Endothelial cell of umbilical vein (primary cell): ENCODE measurements around the gene TRIM27.

Experiments
- EZH2 ChIP-seq: IDR thresholded peaks from 2 replicates; pipeline ENCODE4 v1.6.1; 2012; ENCODE audit warnings: borderline replicate concordance, low read depth, mild to moderate bottlenecking, moderate library complexity, low read length, inconsistent platforms; ENCODE audit not compliant: severe bottlenecking
- FOS ChIP-seq: IDR thresholded peaks from 2 replicates; pipeline ENCODE4 v1.6.1; 2011; ENCODE audit warnings: mild to moderate bottlenecking, low read length, moderate library complexity, borderline replicate concordance; ENCODE audit not compliant: insufficient read depth
- GATA2 ChIP-seq: IDR thresholded peaks from 2 replicates; pipeline ENCODE4 v1.7.0; 2011; ENCODE audit warnings: low read depth, mild to moderate bottlenecking, moderate library complexity, mixed read lengths, low read length; ENCODE audit not compliant: insufficient read length, insufficient read depth
- MYC ChIP-seq: IDR thresholded peaks from one replicate; pipeline ENCODE4 v1.6.1; 2011; ENCODE audit warnings: mild to moderate bottlenecking, low read depth, low read length
- POLR2A ChIP-seq: IDR thresholded peaks from 2 replicates; pipeline ENCODE4 v1.6.1; 2012; ENCODE audit warnings: low read depth, mild to moderate bottlenecking, control low read depth, low read length
- POLR2AphosphoS5 ChIP-seq: IDR thresholded peaks from 2 replicates; pipeline ENCODE4 v1.6.1; 2012; ENCODE audit warnings: low read depth, mild to moderate bottlenecking, control low read depth, low read length, moderate library complexity; ENCODE audit not compliant: insufficient read depth
- TF ChIP-seq, protein P1 (sequence below), 2 donors: IDR thresholded peaks; 1 replicate in 1 of 2; 2 replicates in 1 of 2; pipeline ENCODE4 v1.5.1; 2011; ENCODE audit warnings: low read length in 2 of 2, mild to moderate bottlenecking in 2 of 2, moderate library complexity in 2 of 2, control low read depth in 1 of 2, inconsistent platforms in 1 of 2, low read depth in 1 of 2; ENCODE audit not compliant: insufficient read depth in 1 of 2; ENCODE audit errors: extremely low read depth in 1 of 2
- TF ChIP-seq, protein P2 (sequence below): IDR thresholded peaks from 2 replicates; pipeline ENCODE4 v1.6.1; 2011; ENCODE audit not compliant: insufficient read depth, insufficient read length

DNA sequence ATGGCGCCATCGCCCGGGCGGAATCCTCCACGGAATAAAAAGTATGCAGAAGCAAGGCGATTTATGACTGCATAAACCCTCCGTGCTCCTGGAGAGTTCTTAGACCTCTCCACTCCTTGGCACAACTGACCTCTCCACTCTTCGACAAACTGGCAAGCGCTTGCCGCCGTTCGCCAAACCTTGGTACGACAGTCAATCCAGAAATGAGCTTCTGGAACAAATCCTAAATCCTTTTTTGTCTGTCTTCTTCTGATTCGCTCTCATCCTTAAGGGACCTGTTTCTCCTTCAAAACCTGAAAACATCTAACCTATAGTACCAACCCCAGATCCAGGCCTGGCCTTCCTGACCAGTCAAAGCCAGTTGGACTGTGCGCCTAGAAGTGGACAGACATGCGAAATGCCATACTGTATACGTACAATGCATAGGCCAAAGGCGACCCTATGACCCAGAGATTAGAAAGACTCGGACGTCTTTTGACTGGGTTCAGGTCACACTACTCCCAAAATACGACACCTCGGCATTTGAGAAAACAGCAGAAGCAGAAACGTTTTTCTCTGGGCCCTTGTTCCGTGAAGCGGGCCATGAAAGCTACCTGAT, 59.4 kb downstream of the TRIM27 start:
- no peak for TF ChIP-seq POLR2A
- TF ChIP-seq, protein P1, sequence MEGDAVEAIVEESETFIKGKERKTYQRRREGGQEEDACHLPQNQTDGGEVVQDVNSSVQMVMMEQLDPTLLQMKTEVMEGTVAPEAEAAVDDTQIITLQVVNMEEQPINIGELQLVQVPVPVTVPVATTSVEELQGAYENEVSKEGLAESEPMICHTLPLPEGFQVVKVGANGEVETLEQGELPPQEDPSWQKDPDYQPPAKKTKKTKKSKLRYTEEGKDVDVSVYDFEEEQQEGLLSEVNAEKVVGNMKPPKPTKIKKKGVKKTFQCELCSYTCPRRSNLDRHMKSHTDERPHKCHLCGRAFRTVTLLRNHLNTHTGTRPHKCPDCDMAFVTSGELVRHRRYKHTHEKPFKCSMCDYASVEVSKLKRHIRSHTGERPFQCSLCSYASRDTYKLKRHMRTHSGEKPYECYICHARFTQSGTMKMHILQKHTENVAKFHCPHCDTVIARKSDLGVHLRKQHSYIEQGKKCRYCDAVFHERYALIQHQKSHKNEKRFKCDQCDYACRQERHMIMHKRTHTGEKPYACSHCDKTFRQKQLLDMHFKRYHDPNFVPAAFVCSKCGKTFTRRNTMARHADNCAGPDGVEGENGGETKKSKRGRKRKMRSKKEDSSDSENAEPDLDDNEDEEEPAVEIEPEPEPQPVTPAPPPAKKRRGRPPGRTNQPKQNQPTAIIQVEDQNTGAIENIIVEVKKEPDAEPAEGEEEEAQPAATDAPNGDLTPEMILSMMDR (IDR thresholded peaks at IDR 0.05; ENCODE audit: extremely low read depth in 1 of 2, insufficient read depth in 1 of 2, low read depth in 1 of 2, low read length in 2 of 2): peak in 1 of 2 donors; percentile 19
- TF ChIP-seq FOS: no peak
- no peak for TF ChIP-seq GATA2
- no peak for TF ChIP-seq EZH2
- TF ChIP-seq POLR2AphosphoS5: no peak
- TF ChIP-seq, protein P2, sequence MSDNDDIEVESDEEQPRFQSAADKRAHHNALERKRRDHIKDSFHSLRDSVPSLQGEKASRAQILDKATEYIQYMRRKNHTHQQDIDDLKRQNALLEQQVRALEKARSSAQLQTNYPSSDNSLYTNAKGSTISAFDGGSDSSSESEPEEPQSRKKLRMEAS: no peak
- no peak for TF ChIP-seq MYC
